ENCODE measurements around the gene B4GALT1.
"Not testable (repeated sequence)": the region's sequence is repeated elsewhere in the genome, so short reads cannot be mapped to it uniquely, and the experiment has no call there.

DNA sequence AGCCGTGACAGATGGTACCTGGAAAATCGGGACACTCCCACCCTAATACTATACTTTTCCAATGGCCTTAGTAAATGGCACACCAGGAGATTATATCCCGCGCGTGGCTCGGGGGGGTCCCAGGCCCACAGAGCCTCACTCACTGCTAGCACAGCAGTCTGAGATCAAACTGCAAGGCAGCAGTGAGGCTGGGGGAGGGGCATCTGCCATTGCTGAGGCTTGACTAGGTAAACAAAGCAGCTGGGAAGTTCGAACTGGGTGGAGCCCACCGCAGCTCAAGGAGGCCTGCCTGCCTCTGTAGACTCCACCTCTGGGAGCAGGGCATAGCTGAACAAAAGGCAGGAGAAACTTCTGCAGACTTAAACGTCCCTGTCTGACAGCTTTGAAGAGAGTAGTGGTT, 81.5 kb downstream of the B4GALT1 start:
- TF ChIP-seq, protein P1, sequence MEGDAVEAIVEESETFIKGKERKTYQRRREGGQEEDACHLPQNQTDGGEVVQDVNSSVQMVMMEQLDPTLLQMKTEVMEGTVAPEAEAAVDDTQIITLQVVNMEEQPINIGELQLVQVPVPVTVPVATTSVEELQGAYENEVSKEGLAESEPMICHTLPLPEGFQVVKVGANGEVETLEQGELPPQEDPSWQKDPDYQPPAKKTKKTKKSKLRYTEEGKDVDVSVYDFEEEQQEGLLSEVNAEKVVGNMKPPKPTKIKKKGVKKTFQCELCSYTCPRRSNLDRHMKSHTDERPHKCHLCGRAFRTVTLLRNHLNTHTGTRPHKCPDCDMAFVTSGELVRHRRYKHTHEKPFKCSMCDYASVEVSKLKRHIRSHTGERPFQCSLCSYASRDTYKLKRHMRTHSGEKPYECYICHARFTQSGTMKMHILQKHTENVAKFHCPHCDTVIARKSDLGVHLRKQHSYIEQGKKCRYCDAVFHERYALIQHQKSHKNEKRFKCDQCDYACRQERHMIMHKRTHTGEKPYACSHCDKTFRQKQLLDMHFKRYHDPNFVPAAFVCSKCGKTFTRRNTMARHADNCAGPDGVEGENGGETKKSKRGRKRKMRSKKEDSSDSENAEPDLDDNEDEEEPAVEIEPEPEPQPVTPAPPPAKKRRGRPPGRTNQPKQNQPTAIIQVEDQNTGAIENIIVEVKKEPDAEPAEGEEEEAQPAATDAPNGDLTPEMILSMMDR (IDR thresholded peaks at IDR 0.05 in 8 of 11, conservative IDR thresholded peaks at IDR 0.05 in 3 of 11): not testable (repeated sequence)
- TF ChIP-seq POLR2AphosphoS5, POLR2A (IDR thresholded peaks at IDR 0.05): not testable (repeated sequence)

All from spleen (tissue), 7 donors.